B cell (primary cell): ENCODE results near the gene DDHD1.

ENCODE experiments used
- EZH2 ChIP-seq: IDR thresholded peaks from 2 replicates; pipeline ENCODE4 v1.6.1; 2012; ENCODE audit warnings: borderline replicate concordance, low read depth, mild to moderate bottlenecking, moderate library complexity, low read length; ENCODE audit not compliant: insufficient read depth, poor library complexity, severe bottlenecking
- TF ChIP-seq, protein P1 (sequence below): fragments of 200-600 bp; IDR thresholded peaks from one replicate; pipeline ENCODE4 v1.8.0; 2022; ENCODE audit warnings: antibody characterized with exemption, mild to moderate bottlenecking

GRCh38 chr14:52998376-52999015 lies 154.6 kb downstream of the DDHD1 start:
- TF ChIP-seq, protein P1, sequence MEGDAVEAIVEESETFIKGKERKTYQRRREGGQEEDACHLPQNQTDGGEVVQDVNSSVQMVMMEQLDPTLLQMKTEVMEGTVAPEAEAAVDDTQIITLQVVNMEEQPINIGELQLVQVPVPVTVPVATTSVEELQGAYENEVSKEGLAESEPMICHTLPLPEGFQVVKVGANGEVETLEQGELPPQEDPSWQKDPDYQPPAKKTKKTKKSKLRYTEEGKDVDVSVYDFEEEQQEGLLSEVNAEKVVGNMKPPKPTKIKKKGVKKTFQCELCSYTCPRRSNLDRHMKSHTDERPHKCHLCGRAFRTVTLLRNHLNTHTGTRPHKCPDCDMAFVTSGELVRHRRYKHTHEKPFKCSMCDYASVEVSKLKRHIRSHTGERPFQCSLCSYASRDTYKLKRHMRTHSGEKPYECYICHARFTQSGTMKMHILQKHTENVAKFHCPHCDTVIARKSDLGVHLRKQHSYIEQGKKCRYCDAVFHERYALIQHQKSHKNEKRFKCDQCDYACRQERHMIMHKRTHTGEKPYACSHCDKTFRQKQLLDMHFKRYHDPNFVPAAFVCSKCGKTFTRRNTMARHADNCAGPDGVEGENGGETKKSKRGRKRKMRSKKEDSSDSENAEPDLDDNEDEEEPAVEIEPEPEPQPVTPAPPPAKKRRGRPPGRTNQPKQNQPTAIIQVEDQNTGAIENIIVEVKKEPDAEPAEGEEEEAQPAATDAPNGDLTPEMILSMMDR, result no peak
- TF ChIP-seq EZH2, result no peak
